WTC11 (cell line): ENCODE results near the gene PRTN3. TPM values are rescaled to one million over a fixed set of nuclear protein-coding genes. Genes with fewer than 3 reads are reported as not detected.
A peak's percentile ranks its signal among the peaks of the same experiment; 100 is the strongest.

Experiments used
- ATAC-seq: fragments of 200-7000 bp; cut with Tn5 transposase; 2 replicates; pipeline ENCODE4 v1.10.0; 2021; ENCODE audit warnings: mild to moderate bottlenecking, moderate library complexity
- CTCF ChIA-PET: fragments of 300-600 bp; sonication (Branson Sonifier 250); formaldehyde crosslinking; loops from one replicate; lab custom pipeline; 2021; ENCODE audit warnings: antibody characterized with exemption; lab: Charles Lee
- POLR2A ChIA-PET: fragments of 350-600 bp; sonication (Branson Sonifier 250); formaldehyde crosslinking; loops from one replicate; lab custom pipeline; 2021; ENCODE audit warnings: antibody characterized with exemption; lab: Charles Lee
- DNase-seq: peaks from one replicate; pipeline ENCODE4 v3.0.0; 2021; ENCODE audit warnings: low spot score
- H3K27ac Mint-ChIP-seq: 2 replicates; pipeline ENCODE4 v1.8.0; 2021; ENCODE audit warnings: mixed read lengths
- H3K27me3 Mint-ChIP-seq: 2 replicates; pipeline ENCODE4 v1.8.0; 2021; ENCODE audit warnings: low read depth, mild to moderate bottlenecking, moderate library complexity, mixed read lengths
- H3K36me3 Mint-ChIP-seq: 2 replicates; pipeline ENCODE4 v1.8.0; 2021; ENCODE audit warnings: mixed read lengths
- H3K4me1 Mint-ChIP-seq: 2 replicates; pipeline ENCODE4 v1.8.0; 2022; ENCODE audit warnings: mixed read lengths
- H3K4me3 Mint-ChIP-seq: 2 replicates; pipeline ENCODE4 v1.8.0; 2021; ENCODE audit warnings: mild to moderate bottlenecking, moderate library complexity, mixed read lengths
- H3K9me3 Mint-ChIP-seq: 2 replicates; pipeline ENCODE4 v1.8.0; 2021; ENCODE audit warnings: mixed read lengths
- CBFB ChIP-seq: sonication (generic); formaldehyde crosslinking; IDR thresholded peaks from 2 replicates; pipeline ENCODE4 v1.8.1; 2022; ENCODE audit warnings: mild to moderate bottlenecking, low read depth, missing genetic modification reagents
- FOXP1 ChIP-seq: sonication (generic); formaldehyde crosslinking; IDR thresholded peaks from 2 replicates; pipeline ENCODE4 v1.8.0; 2022; ENCODE audit warnings: missing genetic modification reagents, mild to moderate bottlenecking, moderate library complexity, borderline replicate concordance
- GTF2I ChIP-seq: fragments of 250-450 bp; sonication (Bioruptor Pico); conservative IDR thresholded peaks from 2 replicates; pipeline ENCODE4 v1.4.0; 2021; ENCODE audit warnings: mild to moderate bottlenecking
- JUN ChIP-seq: sonication (generic); formaldehyde crosslinking; IDR thresholded peaks from 2 replicates; pipeline ENCODE4 v1.8.0; 2023; ENCODE audit warnings: mild to moderate bottlenecking, missing genetic modification reagents
- MXD4 ChIP-seq: fragments of 250-450 bp; sonication (Bioruptor Pico); IDR thresholded peaks from 2 replicates; pipeline ENCODE4 v1.8.0; 2021; ENCODE audit warnings: mild to moderate bottlenecking, moderate library complexity, borderline replicate concordance
- NFATC4 ChIP-seq: fragments of 250-450 bp; sonication (Bioruptor Pico); IDR thresholded peaks from 2 replicates; pipeline ENCODE4 v1.9.0; 2021; ENCODE audit warnings: mild to moderate bottlenecking
- SP1 ChIP-seq: sonication (generic); formaldehyde crosslinking; conservative IDR thresholded peaks from 2 replicates; pipeline ENCODE4 v1.8.1; 2022; ENCODE audit warnings: missing genetic modification reagents
- ZBTB21 ChIP-seq: sonication (generic); formaldehyde crosslinking; IDR thresholded peaks from 2 replicates; pipeline ENCODE4 v1.8.1; 2023; ENCODE audit warnings: mild to moderate bottlenecking, missing genetic modification reagents, borderline replicate concordance
- ZNF219 ChIP-seq: sonication (generic); formaldehyde crosslinking; IDR thresholded peaks from 2 replicates; pipeline ENCODE4 v1.8.0; 2023; ENCODE audit warnings: missing genetic modification reagents, mild to moderate bottlenecking, borderline replicate concordance
- ZNF263 ChIP-seq: sonication (generic); formaldehyde crosslinking; IDR thresholded peaks from 2 replicates; pipeline ENCODE4 v1.8.1; 2022; ENCODE audit warnings: low read depth, mild to moderate bottlenecking, moderate library complexity, missing genetic modification reagents
- total RNA-seq: library from RNA; stranded (reverse); gene quantifications from 3 replicates; pipeline ENCODE4 v1.2.3, GENCODE V29; 2021
- TF ChIP-seq, protein P1 (sequence below): fragments of 250-450 bp; sonication (Bioruptor Pico); IDR thresholded peaks from 2 replicates; pipeline ENCODE4 v1.9.0; 2021; ENCODE audit warnings: mild to moderate bottlenecking, borderline replicate concordance
- TF ChIP-seq, protein P2 (sequence below): sonication (generic); formaldehyde crosslinking; IDR thresholded peaks from 2 replicates; pipeline ENCODE4 v1.8.0; 2023; ENCODE audit warnings: missing genetic modification reagents, mild to moderate bottlenecking, borderline replicate concordance

Gene PRTN3
- total RNA-seq, 1 experiment from 2014 or later: 0.61 TPM

DNA sequence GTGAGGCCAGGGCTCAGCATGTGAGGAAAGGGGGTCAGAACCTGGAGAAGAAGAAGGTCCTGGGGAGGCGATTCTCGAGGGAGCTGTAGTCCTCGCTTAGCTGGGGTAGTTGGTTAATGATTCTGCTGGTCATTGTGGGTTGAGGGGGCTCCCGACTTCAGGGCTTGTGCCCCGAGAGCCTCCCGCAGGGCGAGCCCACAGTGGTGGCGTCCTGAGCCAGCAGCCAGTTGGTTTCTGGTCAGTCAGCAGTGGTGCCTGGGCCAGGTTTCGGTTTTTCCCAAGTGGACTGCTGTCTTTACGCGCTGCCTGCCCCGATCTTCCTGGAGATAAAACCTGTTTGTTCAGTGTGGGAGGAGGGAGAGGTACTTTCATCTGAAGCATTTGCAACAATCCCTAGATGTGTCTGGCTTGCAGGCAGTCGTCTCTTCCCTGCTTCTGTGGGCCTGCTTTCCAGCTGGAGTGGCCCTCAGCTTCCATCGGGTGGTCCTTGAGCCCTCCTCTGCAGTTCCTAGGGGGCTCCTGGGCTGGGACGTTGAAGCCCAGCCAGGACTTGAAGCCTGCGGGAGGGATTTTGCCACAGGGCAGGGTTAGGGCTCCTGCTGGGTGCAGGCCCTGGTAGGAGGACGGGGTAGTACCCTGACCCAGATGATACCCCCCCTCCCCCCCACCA is 40.3 kb upstream of the PRTN3 start:
- H3K36me3 Mint-ChIP-seq: peaks cover 44% of the 10 kb centered on the region
- POLR2A ChIA-PET: interaction anchor here (1.0 kb wide), 1 partner anchor 14 kb away, joined by 3 read pairs; no protein-coding TSS in a partner anchor
- CTCF ChIA-PET: interaction anchor here (0.6 to 0.8 kb wide), 3 partner anchors 14 to 120 kb away, joined by 3 to 4 read pairs (median 3); no protein-coding TSS in a partner anchor
- no peak for ATAC-seq
- DNase-seq: no peak
- H3K4me3 Mint-ChIP-seq: peak overlapping the region; percentile 87
- H3K9me3 Mint-ChIP-seq: no peaks in the 10 kb centered on the region
- peak overlapping the region; percentile 97 for H3K27ac Mint-ChIP-seq
- no peak for TF ChIP-seq GTF2I
- TF ChIP-seq ZNF263 (CRISPR knock-in tag): no peak
- TF ChIP-seq ZNF219 (CRISPR knock-in tag): no peak
- TF ChIP-seq SP1 (CRISPR knock-in tag): no peak
- no peak for TF ChIP-seq NFATC4 (CRISPR knock-in tag)
- TF ChIP-seq, protein P1, sequence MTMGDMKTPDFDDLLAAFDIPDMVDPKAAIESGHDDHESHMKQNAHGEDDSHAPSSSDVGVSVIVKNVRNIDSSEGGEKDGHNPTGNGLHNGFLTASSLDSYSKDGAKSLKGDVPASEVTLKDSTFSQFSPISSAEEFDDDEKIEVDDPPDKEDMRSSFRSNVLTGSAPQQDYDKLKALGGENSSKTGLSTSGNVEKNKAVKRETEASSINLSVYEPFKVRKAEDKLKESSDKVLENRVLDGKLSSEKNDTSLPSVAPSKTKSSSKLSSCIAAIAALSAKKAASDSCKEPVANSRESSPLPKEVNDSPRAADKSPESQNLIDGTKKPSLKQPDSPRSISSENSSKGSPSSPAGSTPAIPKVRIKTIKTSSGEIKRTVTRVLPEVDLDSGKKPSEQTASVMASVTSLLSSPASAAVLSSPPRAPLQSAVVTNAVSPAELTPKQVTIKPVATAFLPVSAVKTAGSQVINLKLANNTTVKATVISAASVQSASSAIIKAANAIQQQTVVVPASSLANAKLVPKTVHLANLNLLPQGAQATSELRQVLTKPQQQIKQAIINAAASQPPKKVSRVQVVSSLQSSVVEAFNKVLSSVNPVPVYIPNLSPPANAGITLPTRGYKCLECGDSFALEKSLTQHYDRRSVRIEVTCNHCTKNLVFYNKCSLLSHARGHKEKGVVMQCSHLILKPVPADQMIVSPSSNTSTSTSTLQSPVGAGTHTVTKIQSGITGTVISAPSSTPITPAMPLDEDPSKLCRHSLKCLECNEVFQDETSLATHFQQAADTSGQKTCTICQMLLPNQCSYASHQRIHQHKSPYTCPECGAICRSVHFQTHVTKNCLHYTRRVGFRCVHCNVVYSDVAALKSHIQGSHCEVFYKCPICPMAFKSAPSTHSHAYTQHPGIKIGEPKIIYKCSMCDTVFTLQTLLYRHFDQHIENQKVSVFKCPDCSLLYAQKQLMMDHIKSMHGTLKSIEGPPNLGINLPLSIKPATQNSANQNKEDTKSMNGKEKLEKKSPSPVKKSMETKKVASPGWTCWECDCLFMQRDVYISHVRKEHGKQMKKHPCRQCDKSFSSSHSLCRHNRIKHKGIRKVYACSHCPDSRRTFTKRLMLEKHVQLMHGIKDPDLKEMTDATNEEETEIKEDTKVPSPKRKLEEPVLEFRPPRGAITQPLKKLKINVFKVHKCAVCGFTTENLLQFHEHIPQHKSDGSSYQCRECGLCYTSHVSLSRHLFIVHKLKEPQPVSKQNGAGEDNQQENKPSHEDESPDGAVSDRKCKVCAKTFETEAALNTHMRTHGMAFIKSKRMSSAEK (CRISPR knock-in tag): no peak
- no peak for TF ChIP-seq JUN (CRISPR knock-in tag)
- TF ChIP-seq CBFB: no peak
- TF ChIP-seq, protein P2, sequence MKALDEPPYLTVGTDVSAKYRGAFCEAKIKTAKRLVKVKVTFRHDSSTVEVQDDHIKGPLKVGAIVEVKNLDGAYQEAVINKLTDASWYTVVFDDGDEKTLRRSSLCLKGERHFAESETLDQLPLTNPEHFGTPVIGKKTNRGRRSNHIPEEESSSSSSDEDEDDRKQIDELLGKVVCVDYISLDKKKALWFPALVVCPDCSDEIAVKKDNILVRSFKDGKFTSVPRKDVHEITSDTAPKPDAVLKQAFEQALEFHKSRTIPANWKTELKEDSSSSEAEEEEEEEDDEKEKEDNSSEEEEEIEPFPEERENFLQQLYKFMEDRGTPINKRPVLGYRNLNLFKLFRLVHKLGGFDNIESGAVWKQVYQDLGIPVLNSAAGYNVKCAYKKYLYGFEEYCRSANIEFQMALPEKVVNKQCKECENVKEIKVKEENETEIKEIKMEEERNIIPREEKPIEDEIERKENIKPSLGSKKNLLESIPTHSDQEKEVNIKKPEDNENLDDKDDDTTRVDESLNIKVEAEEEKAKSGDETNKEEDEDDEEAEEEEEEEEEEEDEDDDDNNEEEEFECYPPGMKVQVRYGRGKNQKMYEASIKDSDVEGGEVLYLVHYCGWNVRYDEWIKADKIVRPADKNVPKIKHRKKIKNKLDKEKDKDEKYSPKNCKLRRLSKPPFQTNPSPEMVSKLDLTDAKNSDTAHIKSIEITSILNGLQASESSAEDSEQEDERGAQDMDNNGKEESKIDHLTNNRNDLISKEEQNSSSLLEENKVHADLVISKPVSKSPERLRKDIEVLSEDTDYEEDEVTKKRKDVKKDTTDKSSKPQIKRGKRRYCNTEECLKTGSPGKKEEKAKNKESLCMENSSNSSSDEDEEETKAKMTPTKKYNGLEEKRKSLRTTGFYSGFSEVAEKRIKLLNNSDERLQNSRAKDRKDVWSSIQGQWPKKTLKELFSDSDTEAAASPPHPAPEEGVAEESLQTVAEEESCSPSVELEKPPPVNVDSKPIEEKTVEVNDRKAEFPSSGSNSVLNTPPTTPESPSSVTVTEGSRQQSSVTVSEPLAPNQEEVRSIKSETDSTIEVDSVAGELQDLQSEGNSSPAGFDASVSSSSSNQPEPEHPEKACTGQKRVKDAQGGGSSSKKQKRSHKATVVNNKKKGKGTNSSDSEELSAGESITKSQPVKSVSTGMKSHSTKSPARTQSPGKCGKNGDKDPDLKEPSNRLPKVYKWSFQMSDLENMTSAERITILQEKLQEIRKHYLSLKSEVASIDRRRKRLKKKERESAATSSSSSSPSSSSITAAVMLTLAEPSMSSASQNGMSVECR: no peak
- TF ChIP-seq ZBTB21: no peak
- peaks cover 43% of the 10 kb centered on the region for H3K4me1 Mint-ChIP-seq
- H3K27me3 Mint-ChIP-seq: no peaks in the 10 kb centered on the region

DNA sequence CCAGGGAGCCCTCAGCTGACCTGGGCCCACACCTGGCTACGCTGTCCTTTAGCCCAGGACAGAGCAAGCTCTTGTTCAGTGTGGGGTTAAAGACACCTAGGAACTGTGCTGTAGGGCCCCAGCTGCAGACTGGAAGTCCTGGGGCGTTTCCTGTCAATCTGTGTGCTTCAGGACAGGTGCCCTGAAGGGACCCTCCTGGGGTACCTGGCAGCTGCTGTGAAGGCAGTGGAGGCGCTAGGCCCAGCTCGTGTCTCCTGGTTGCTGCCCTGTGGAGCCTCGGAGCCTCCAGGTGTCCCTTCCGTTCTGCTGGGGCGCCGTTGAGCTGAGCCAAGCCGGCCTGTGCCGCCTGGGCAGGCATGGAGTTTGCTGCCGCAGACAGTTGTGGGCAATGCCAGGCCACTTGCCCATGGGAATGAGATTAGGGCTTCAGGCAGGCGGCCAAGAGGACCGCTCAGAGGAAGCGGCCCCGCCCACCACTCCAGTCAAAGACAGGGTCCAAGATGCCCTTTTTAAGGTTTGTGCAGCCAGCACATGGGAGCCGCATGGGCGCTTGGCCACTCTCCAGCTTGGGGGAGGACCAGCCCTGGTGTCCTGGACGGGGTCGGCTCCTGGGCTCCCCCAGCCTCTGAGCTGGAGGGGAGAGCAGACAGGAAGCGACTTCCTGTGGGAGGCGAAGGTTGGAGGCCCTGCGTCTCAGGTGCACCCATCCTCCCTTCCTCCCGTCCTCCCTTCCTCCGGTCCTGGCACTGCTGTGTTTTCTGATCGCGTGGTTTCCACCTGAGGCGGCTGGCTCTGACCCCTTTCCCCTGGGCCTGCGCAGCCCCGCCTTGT is 39.6 kb upstream of the PRTN3 start:
- H3K27ac Mint-ChIP-seq: peak overlapping the region; percentile 89
- H3K4me3 Mint-ChIP-seq: peak overlapping the region; percentile 41
- no peaks in the 10 kb centered on the region for H3K9me3 Mint-ChIP-seq
- TF ChIP-seq MXD4 (CRISPR knock-in tag) (no peak), FOXP1 (0 out of 2 replicates have a peak, but pooled peaks have one; percentile 35)
- DNase-seq (no peak), ATAC-seq (no peak)
- H3K36me3 Mint-ChIP-seq: peaks cover 46% of the 10 kb centered on the region
- H3K4me1 Mint-ChIP-seq: peaks cover 43% of the 10 kb centered on the region
- H3K27me3 Mint-ChIP-seq: no peaks in the 10 kb centered on the region
- ChIA-PET POLR2A (interaction anchor here (1.0 kb wide), 1 partner anchor 13 kb away, joined by 3 read pairs; no protein-coding TSS in a partner anchor), CTCF (interaction anchor here (0.6 to 0.8 kb wide), 3 partner anchors 13 to 120 kb away, joined by 3 to 4 read pairs (median 3); no protein-coding TSS in a partner anchor)
